Panc1 (cell line): Measurements from ENCODE around the gene RTP5.

Experiments used
- CTCF ChIP-seq: fragments of 450-650 bp; IDR thresholded peaks from 2 replicates; pipeline ENCODE4 v1.5.1; 2017; ENCODE audit warnings: mild to moderate bottlenecking
- POLR2AphosphoS5 ChIP-seq: IDR thresholded peaks from 2 replicates; pipeline ENCODE4 v1.6.1; 2012; ENCODE audit warnings: mild to moderate bottlenecking, low read depth, low read length, moderate library complexity
- TF ChIP-seq, protein P1 (sequence below), 2 experiments: IDR thresholded peaks; 2 replicates each; pipeline ENCODE4 v1.6.1; 2011 to 2012; ENCODE audit warnings: low read depth in 2 of 2, control low read depth in 1 of 2, low read length in 1 of 2, mild to moderate bottlenecking in 1 of 2, moderate library complexity in 1 of 2; ENCODE audit not compliant: insufficient read depth in 1 of 2

DNA sequence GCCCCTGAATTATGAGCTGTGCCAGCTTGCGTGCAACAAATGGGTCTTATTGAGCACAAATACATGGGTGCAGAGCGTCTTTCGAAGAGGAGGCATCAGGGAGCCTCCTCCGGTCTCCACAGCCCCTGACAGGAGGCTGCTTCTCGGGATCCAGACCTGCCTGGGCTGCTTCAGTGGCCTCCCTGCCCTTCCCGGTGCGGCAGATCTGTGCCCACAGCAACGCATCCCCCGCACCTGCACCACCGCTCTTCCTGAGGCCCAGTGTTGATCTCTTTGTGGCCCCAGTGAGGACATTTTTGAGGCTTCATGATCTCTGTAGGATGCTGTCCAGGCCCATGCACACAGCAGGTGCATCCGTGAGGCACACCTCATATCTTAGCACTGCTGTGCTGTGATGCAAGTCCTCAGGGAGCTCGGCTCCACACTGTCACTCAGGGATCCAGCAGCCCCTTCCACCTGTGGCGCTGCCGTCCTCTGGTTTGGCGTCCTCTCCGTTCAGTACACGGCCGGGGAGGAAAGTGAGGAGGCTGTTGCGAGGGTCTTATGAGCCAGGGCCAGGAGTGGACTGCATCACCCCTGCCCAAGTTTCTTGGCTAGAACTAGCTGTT, 17.4 kb downstream of the RTP5 start:
- TF ChIP-seq CTCF (no peak), POLR2AphosphoS5 (no peak)
- TF ChIP-seq, protein P1, sequence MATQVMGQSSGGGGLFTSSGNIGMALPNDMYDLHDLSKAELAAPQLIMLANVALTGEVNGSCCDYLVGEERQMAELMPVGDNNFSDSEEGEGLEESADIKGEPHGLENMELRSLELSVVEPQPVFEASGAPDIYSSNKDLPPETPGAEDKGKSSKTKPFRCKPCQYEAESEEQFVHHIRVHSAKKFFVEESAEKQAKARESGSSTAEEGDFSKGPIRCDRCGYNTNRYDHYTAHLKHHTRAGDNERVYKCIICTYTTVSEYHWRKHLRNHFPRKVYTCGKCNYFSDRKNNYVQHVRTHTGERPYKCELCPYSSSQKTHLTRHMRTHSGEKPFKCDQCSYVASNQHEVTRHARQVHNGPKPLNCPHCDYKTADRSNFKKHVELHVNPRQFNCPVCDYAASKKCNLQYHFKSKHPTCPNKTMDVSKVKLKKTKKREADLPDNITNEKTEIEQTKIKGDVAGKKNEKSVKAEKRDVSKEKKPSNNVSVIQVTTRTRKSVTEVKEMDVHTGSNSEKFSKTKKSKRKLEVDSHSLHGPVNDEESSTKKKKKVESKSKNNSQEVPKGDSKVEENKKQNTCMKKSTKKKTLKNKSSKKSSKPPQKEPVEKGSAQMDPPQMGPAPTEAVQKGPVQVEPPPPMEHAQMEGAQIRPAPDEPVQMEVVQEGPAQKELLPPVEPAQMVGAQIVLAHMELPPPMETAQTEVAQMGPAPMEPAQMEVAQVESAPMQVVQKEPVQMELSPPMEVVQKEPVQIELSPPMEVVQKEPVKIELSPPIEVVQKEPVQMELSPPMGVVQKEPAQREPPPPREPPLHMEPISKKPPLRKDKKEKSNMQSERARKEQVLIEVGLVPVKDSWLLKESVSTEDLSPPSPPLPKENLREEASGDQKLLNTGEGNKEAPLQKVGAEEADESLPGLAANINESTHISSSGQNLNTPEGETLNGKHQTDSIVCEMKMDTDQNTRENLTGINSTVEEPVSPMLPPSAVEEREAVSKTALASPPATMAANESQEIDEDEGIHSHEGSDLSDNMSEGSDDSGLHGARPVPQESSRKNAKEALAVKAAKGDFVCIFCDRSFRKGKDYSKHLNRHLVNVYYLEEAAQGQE (IDR thresholded peaks at IDR 0.05; ENCODE audit: insufficient read depth in 1 of 2, low read depth in 2 of 2, low read length in 1 of 2) = no peak
